AG04449 (cell line): Measurements from ENCODE around the gene PRKCSH.

Source experiments
- CTCF ChIA-PET: fragments of 350-600 bp; formaldehyde crosslinking; extraction: SDS; loops from one replicate; lab custom pipeline; 2021; ENCODE audit warnings: antibody characterized with exemption; lab: Yijun Ruan, JAX
- POLR2A ChIA-PET: fragments of 400-600, 350-600 bp; formaldehyde crosslinking; extraction: SDS; loops from one replicate; lab custom pipeline; 2020; ENCODE audit warnings: antibody characterized with exemption, inconsistent platforms; lab: Yijun Ruan, JAX
- DNase-seq: peaks from one replicate; pipeline ENCODE4 v3.0.0-alpha.2; 2010; ENCODE audit warnings: low read depth, low spot score
- H3K4me3 ChIP-seq: 2 replicates; pipeline ENCODE4 v1.5.1; 2011; ENCODE audit warnings: low read depth, mild to moderate bottlenecking, control low read depth, low read length
- TF ChIP-seq, protein P1 (sequence below): IDR thresholded peaks from one replicate; pipeline ENCODE4 v1.5.1; 2011; ENCODE audit warnings: mild to moderate bottlenecking, moderate library complexity, low read length, control low read depth, inconsistent platforms; ENCODE audit not compliant: insufficient read depth; ENCODE audit errors: missing control alignments

PRKCSH gene

GRCh38 chr19:11435833-11436313 is 438 bp downstream of the PRKCSH start:
- H3K4me3 ChIP-seq, result peak overlapping the region; percentile 98
- CTCF ChIA-PET, result interaction anchor here (0.6 to 3.8 kb wide), 17 partner anchors 9 to 153 kb away, joined by 3 to 20 read pairs (median 5); no protein-coding TSS in a partner anchor
- TF ChIP-seq, protein P1, sequence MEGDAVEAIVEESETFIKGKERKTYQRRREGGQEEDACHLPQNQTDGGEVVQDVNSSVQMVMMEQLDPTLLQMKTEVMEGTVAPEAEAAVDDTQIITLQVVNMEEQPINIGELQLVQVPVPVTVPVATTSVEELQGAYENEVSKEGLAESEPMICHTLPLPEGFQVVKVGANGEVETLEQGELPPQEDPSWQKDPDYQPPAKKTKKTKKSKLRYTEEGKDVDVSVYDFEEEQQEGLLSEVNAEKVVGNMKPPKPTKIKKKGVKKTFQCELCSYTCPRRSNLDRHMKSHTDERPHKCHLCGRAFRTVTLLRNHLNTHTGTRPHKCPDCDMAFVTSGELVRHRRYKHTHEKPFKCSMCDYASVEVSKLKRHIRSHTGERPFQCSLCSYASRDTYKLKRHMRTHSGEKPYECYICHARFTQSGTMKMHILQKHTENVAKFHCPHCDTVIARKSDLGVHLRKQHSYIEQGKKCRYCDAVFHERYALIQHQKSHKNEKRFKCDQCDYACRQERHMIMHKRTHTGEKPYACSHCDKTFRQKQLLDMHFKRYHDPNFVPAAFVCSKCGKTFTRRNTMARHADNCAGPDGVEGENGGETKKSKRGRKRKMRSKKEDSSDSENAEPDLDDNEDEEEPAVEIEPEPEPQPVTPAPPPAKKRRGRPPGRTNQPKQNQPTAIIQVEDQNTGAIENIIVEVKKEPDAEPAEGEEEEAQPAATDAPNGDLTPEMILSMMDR, result no peak
- no peak for DNase-seq
- POLR2A ChIA-PET, result interaction anchor here (1.0 kb wide), 3 partner anchors 61 to 96 kb away, joined by 3 read pairs; partner anchors contain the start of genes CCDC159, RAB3D, SWSAP1 and TMEM205

DNA sequence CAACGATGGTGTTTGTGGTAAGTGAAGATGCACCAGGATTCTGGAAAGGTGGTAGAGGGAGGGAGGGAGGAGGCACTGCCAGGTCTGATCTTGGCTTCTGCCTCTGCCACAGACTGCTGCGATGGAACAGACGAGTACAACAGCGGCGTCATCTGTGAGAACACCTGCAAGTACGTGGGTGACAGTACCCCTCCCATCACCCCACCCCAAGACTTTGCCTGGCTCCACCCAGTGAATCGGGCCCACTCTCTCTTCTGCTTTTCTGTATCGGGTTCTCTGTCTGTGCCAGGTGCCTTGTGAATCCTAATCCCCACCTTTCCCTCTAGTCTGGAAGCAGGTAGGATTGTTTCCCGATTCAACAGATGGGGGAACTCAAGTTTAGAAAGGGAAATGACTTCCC is 2.5 kb downstream of the PRKCSH start:
- CTCF ChIA-PET, result interaction anchor here (0.6 to 3.8 kb wide), 4 partner anchors 8 to 184 kb away, joined by 3 to 20 read pairs (median 6); no protein-coding TSS in a partner anchor
- TF ChIP-seq, protein P1, result no peak
- no peak for DNase-seq
- H3K4me3 ChIP-seq, result no peak overlapping the region
- POLR2A ChIA-PET, result no interaction called here

DNA sequence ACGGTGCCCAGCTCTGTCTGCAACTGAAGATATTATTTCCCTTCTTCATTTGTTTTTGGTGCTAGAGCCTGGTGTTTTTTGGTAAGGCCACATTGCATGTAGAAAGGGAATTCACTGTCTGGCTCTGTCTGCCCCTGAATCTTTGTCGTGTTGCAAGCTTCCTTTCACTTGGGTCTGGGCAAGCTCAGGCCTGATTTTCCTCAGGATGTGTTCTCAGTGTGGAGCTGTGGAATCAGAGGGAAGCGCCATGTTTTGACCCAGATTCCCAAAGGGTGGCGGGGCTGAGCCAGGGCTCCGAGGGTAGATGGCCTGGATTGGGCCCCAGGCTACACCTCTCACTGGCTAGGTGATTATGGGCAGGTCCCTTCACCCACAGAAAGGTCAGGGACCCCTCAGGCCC is 8.6 kb downstream of the PRKCSH start:
- ChIA-PET CTCF (interaction anchor here (0.9 to 2.6 kb wide), 6 partner anchors 9 to 154 kb away, joined by 3 to 8 read pairs (median 4); no protein-coding TSS in a partner anchor), POLR2A (interaction anchor here (0.5 kb wide), 1 partner anchor 1766 kb away, joined by 3 read pairs; no protein-coding TSS in a partner anchor)
- TF ChIP-seq, protein P1, result no peak

DNA sequence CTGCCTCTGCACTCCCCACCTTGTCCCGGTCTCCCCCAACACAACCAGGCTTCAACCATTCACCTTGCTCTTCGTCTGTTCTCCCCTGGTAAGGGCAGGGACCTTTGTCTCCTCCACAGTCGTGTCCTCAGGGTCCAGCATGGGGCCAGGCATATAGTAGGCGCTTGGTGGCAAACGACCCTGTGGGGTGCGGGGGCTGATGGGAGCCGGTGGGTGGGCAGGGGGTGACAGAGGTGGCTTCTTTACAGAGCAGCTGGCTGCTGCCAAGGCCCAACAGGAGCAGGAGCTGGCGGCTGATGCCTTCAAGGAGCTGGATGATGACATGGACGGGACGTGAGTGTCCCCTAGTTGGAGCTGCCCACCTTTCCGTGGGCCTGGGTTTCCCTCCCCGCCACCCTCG is 9.7 kb downstream of the PRKCSH start:
- no peak for DNase-seq
- ChIA-PET CTCF (interaction anchor here (1.0 to 1.8 kb wide), 6 partner anchors 9 to 155 kb away, joined by 3 to 20 read pairs (median 6); partner anchors contain the start of genes ODAD3 and PRKCSH), POLR2A (no interaction called here)
- H3K4me3 ChIP-seq, result no peak overlapping the region
- TF ChIP-seq, protein P1, result no peak

More for the DNA sequence above, 8.6 kb downstream of the PRKCSH start:
- H3K4me3 ChIP-seq, result no peak overlapping the region
- no peak for DNase-seq

DNA sequence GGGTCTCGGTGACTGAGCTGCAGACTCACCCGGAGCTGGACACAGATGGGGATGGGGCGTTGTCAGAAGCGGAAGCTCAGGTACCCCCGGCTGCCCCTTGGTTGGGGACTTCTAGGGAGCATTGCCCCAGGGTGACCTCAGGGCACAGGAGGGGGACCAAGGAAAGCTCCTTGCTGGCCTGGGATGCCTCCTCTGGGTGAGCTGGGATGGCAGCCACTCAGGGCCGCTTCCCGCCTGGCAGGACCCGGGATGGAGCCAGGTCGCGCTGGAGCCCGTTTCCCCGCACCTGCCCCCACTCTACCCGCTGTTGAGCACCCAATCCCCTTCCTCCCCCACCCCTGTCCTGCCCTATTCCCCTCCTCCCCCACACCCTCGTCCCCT is 10.8 kb downstream of the PRKCSH start:
- TF ChIP-seq, protein P1, result no peak
- no peak for DNase-seq
- POLR2A ChIA-PET, result no interaction called here
- H3K4me3 ChIP-seq, result no peak overlapping the region
- CTCF ChIA-PET, result interaction anchor here (0.6 to 1.8 kb wide), 11 partner anchors 10 to 156 kb away, joined by 3 to 20 read pairs (median 4); partner anchors contain the start of genes ODAD3, PRKCSH and TSPAN16

DNA sequence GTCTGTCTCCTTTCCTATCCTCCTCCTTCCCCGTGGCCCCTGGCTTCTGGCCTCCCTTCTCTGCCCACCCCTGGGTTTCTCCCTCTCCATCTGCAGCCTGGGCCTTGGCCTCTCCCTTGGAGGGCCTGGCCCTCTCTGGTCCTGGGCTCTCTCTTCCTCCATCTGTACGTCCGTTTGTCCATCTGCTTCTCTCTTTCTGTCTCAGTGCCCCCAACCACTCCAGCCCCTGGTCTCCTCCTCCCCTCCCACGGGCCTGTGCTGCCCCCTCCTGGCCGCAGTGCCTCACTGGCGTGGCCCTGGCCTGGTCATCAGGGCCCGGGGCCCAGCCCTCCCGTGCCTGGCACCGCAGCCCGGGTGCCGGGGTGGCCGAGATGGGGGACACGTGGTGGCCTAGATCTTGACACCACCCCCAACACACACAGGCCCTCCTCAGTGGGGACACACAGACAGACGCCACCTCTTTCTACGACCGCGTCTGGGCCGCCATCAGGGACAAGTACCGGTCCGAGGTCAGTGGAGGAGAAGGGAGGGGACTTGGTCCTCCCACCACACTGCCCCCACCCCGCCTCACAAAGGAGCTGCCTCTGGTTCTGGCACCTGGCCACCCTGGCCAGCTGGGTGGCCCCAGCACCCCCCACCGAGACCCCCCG is 11.3 kb downstream of the PRKCSH start:
- ChIA-PET POLR2A (no interaction called here), CTCF (interaction anchor here (1.1 to 2.1 kb wide), 12 partner anchors 8 to 157 kb away, joined by 3 to 20 read pairs (median 6); partner anchors contain the start of genes ODAD3, PRKCSH and SWSAP1)
- TF ChIP-seq, protein P1, result peak; percentile 84
- no peak overlapping the region for H3K4me3 ChIP-seq
- DNase-seq, result no peak
